GM19023 (cell line): ENCODE results near the gene CSE1L.
"Not testable (repeated sequence)": the region's sequence is repeated elsewhere in the genome, so short reads cannot be mapped to it uniquely, and the experiment has no call there.

Source experiments
- ATAC-seq: cut with Tn5 transposase; IDR thresholded peaks from one replicate; pipeline ENCODE4 v1.9.1; 2021; ENCODE audit warnings: mild to moderate bottlenecking, moderate library complexity; ENCODE audit not compliant: unreplicated experiment

CSE1L gene

DNA sequence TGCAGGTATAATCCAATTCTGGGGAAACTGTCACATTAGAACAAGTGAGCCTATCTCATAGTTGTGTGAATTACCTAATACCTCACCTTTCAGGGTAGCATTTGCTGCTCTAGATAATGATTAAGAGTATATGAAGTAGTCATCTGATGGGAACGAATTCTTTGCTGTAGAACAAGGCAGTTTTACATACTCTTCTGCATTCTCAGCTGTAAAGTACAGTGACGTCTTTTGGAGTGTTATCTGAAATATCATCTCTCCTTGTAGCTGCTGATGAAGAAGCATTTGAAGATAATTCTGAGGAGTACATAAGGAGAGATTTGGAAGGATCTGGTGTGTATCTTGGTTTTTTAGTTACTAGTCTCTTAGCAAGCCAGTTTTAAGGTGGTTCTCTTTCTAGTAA lies 28.4 kb downstream of the CSE1L start:
- ATAC-seq: no peak

DNA sequence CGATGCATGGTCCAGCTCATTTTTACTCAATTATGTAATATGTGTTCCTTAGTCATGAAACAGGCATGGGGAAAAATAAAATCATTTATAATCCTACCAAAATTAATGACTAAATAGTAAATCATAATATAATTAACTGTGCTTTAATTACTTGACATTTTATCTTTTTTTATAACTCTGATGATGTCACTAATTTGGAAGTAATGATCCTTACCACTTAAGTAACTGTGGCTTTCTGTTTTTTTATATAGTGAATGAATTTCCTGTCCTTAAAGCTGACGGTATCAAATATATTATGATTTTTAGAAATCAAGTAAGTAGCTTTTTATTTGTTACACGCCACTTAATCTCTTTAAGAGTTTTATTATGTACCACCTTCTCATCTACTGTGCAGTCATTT lies 32.2 kb downstream of the CSE1L start:
- no peak for ATAC-seq

- ATAC-seq: not testable (repeated sequence)
Measured at GRCh38 chr20:49082295-49082694, 36.2 kb downstream of the CSE1L start.

GRCh38 chr20:49091104-49091503 lies 45.0 kb downstream of the CSE1L start:
- ATAC-seq: no peak

- no peak for ATAC-seq
Measured at GRCh38 chr20:49091762-49092161, 45.6 kb downstream of the CSE1L start.

- no peak for ATAC-seq
Measured at GRCh38 chr20:49096203-49096730, 50.2 kb downstream of the CSE1L start.

GRCh38 chr20:49097159-49097558 lies 51.0 kb downstream of the CSE1L start:
- no peak for ATAC-seq

DNA sequence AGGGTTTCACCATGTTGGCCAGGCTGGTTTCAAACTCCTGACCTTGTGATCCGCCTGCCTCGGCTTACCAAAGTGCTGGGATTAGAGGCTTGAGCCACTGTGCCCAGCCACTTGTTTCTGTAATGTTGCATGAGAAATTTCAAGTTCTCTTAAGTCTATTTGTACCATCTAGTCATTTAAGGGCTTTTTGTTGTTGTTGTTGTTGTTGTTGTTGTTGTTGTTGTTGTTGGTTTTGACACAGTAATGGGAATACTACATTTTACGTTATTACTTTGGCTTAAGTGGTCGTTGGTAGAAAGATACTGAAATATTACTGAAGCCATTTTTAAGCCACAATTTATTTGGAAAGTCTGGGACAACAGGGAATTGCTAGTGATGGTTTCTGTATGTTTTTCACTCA lies 52.0 kb downstream of the CSE1L start:
- no peak for ATAC-seq

DNA sequence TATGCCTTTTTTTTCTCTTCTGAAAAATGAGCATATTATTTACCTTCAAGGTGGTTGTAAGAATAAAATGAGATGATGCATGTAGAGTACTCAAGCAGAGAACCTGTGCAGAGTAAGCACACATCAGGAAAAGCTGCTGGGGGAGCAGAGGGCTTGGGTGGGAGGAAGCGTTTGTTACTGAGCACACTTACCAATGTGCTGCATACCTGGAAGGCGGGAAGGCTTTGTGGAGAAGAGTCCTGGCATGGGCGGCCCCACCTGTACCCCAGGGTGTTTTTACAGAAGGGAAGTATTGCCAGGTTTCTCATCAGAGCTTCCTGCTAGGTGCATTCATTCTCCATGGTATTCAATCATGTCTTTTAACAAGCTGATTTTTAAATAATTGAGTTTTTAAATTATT lies 52.9 kb downstream of the CSE1L start:
- ATAC-seq: no peak

GRCh38 chr20:49100292-49100691 lies 54.2 kb downstream of the CSE1L start:
- not testable (repeated sequence) for ATAC-seq

DNA sequence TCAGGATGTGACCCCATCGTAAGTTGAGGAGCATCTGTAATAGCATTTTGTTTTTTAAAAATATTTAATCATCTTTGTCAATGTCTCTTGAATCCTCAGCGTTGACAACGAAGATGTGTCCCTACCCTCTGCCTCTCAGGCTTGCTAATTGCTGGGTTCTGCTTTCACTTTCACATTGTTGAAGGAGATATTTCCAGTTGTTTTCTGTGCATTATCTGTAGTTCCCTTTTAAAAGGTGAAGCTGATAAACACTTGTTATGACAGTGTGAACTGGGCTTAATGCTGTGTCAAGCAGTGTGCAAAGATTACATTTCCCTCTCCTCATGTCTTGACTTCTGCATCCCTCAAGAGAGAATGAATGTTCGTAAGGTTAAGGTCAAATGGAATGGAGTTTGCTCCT lies 54.9 kb downstream of the CSE1L start:
- no peak for ATAC-seq

GRCh38 chr20:49103019-49103418 lies 56.9 kb downstream of the CSE1L start:
- no peak for ATAC-seq

DNA sequence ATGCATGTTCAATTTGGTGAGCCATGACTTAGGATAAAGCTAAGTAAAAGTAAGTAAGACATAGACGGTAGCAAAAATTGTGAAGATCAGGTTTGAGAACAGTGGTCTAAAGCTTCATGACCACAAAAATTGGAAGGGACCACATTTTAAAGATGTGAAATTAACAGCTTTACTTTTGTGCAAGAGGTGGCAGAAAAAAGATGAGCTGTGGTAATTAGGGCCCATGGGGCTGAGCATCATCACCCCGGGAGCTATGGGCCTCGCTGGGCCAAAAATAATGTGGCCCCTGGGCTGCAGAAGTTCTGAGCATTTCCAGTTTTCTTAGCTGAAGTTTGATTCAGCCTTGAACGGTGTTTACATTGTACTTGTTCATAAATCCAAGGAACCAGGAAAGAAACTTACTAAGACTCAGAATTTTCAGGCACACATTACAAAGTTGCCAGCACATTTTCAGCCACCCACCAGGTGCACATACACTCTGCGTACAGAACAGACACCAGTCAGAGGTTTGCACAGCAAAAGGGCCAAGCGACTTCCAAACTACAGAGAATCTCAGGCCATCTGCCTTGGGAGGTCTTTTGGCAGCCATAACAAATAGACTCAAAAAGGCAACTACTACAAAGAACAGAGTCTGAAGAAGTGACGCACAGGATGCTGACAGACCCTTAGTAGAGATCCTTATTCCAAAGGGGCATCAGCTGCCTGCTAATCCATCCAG lies 57.7 kb downstream of the CSE1L start:
- ATAC-seq: no peak

GRCh38 chr20:49104365-49104648 lies 58.2 kb downstream of the CSE1L start:
- no peak for ATAC-seq

DNA sequence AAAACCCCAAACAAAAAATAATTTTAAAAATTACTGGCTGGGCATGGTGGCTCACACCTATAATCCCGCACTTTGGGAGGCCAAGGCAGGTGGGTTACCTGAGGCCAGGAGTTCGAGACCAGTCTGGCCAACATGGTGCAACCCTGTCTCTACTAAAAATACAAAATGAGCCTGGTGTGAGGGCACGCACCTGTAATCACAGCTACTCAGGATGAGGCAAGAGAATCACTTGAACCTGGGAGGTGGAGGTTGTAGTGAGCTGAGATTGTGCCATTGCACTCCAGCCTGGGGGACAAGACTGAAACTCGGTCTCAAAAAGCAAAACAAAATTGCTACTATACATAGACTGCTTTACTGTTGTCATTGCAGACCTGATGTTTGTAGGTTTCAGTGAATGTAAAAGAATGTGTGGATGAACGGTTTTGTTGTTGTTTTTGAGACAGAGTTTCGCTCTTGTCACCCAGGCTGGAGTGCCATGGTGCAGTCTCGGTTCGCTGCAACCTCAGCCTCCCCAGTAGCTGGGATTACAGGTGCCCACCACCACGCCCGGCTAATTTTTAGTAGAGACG lies 59.0 kb downstream of the CSE1L start:
- not testable (repeated sequence) for ATAC-seq

GRCh38 chr20:49106328-49106727 lies 60.2 kb downstream of the CSE1L start:
- no peak for ATAC-seq

DNA sequence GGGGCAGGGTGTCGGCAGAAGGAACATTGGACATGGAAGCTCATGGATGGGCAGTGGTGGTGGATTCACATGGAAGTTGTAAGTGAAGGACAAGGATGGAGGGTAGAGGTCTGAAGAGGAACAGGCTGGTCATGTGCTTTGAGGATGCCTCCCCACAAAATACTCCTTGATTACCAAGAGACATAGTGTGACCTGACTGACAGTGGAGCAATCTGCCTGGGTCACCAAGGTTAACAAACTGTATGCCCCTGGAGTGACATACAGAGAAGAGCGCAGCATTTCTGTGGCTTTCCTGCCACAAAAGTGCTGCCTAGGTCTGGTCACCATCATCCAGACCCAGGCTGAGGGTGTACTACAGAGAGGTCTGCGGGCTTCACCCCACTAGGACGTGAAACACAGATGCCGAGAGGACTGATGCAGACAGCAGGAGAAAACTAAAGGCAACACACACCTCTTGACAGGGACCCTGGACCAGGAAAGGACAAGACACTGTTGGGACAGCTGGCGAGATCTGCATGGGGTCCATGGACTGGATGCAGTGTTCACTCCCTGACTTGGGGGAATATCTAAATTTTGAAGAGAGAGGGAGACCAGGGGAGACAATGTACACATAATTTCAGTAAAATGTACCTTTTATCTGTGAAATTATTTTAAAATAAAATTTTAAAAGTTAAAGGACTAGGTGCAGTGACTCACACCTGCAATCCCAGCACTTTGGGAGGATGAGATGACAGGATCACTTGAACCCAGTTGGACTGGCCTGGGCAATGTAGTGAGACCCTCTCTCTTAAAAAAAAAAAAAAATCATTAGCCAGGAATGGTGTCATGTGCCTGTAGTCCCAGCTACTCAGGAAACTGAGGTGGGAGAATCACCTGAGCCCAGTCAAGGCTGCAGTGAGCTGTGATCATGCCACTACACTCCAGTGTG lies 64.9 kb downstream of the CSE1L start:
- ATAC-seq: no peak

DNA sequence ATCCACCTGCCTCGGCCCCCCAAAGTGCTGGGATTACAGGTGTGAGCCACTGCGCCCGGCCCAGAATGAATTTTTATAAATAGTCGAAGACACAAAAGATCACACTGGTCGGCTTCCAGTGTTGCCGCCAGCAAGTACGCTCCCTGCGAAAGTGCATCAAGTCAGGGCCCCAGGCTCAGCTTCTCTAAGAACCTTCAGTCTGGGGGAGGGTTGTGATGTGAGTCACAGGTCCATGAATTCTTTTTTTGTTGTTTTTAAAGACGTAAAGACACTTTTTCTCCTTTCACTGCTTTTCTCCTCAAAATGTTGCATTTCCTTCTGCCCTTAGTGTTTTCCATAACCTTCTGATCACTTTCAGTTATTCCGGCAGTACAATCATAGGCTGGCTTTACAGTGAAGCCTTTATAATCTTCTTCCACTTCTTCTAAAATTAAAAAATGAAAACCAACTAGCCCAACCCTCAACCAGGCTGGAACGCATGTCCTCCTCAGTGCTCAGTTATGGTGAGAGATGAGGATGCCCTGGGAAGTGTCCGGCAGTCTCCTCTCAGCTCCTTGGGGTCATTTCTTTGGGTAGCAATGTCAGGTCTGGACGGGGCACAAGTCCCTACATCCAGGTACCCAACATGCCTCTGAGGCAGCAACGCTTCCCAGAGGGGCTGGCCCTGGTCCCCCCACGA lies 66.6 kb downstream of the CSE1L start:
- ATAC-seq: no peak

- no peak for ATAC-seq
Measured at GRCh38 chr20:49115564-49115963, 69.5 kb downstream of the CSE1L start.

- no peak for ATAC-seq
Measured at GRCh38 chr20:49118307-49118706, 72.2 kb downstream of the CSE1L start.

- ATAC-seq: no peak
Measured at GRCh38 chr20:49119988-49120387, 73.9 kb downstream of the CSE1L start.
